Uterus (tissue), 2 donors: ENCODE measurements around the gene TLN1.

Source experiments
- POLR2A ChIP-seq, 2 donors: fragments of 450-650 bp; IDR thresholded peaks; one replicate each; pipeline ENCODE4 v1.6.1; 2016; ENCODE audit warnings: antibody characterized with exemption in 2 of 2, mild to moderate bottlenecking in 1 of 2, moderate library complexity in 1 of 2
- TF ChIP-seq, protein P1 (sequence below), 4 experiments: fragments of 200-600 bp in 2 of 4; fragments of 450-650 bp in 2 of 4; sonication (generic) in 2 of 4; IDR thresholded peaks; one replicate each; pipeline ENCODE4 v1.5.1; 2016 to 2019; ENCODE audit warnings: antibody characterized with exemption in 4 of 4, mild to moderate bottlenecking in 2 of 4, moderate library complexity in 1 of 4

DNA sequence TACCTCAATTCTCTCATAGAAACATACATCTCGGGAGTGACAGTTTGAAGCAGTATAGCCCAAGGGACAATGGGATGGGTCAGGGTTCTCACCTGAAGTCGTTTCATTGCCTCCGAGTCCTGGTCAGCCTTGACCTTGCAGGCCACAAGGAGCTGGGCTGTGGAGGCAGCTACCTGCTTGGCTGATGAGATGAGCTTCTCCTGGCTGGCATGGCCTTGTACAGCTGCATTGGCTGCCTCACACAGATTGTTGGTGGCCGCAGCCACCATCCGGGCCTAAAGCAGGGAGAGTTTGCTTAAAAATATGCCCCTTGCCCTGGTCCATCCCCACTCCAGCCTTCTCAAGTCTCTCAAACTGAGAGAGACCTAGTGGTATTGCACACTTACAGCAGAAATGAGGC is 33.8 kb downstream of the TLN1 start:
- TF ChIP-seq, protein P1, sequence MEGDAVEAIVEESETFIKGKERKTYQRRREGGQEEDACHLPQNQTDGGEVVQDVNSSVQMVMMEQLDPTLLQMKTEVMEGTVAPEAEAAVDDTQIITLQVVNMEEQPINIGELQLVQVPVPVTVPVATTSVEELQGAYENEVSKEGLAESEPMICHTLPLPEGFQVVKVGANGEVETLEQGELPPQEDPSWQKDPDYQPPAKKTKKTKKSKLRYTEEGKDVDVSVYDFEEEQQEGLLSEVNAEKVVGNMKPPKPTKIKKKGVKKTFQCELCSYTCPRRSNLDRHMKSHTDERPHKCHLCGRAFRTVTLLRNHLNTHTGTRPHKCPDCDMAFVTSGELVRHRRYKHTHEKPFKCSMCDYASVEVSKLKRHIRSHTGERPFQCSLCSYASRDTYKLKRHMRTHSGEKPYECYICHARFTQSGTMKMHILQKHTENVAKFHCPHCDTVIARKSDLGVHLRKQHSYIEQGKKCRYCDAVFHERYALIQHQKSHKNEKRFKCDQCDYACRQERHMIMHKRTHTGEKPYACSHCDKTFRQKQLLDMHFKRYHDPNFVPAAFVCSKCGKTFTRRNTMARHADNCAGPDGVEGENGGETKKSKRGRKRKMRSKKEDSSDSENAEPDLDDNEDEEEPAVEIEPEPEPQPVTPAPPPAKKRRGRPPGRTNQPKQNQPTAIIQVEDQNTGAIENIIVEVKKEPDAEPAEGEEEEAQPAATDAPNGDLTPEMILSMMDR (IDR thresholded peaks at IDR 0.05) = no peak
- TF ChIP-seq POLR2A (IDR thresholded peaks at IDR 0.05) = no peak
